ENCODE results near the gene CTR9. TPM values are rescaled to one million over a fixed set of nuclear protein-coding genes. Genes with fewer than 3 reads are reported as not detected.

CTR9 gene
- total RNA-seq, 1 experiment from 2014 or later: 32.7 TPM

DNA sequence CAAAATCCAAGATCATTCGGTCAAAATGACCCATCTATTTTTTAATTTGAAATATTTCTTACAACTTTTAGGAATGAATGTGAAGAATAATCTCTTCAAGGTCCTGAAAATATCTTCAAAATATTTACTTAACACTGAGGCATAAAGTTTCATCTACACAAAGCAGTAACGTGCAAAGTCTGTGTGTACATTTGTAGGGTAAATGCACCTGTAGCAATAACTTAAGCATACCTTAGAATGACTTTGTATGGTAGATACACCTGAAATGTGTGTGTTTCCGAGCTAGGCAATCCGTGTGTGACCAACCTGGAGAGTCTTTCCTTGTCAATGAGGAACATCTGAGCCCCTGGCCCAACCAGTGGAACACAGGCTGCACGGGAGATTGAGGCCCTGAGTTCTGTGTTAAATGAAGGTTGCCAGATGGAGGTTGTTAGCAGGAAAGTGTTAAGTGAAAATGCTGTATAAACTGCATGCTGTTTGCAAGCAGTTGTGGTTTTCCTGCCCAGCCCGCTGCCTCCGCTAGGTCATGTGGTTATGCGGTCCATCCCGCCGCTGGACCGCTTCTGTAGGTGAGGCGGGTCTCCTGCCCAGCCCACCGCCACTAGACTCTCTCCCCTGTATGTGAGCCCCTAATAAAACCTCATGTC, 7.6 kb upstream of the CTR9 start:
- ATAC-seq (no peak), DNase-seq (ENCODE audit: low spot score) (no peak)
- ChIA-PET POLR2A (no interaction called here), CTCF (no interaction called here)
- no peaks in the 10 kb centered on the region for H3K4me1 Mint-ChIP-seq
- H3K36me3 Mint-ChIP-seq: no peaks in the 10 kb centered on the region
- H3K27me3 Mint-ChIP-seq (ENCODE audit: low read depth): no peaks in the 10 kb centered on the region; the same call in 1 of the 2 replicates
- no peak for TF ChIP-seq ZBTB21 (CRISPR knock-in tag; IDR thresholded peaks at IDR 0.05; ENCODE audit: borderline replicate concordance)
- H3K9me3 Mint-ChIP-seq: no peaks in the 10 kb centered on the region
- H3K4me3 Mint-ChIP-seq: no peak overlapping the region
- no peak overlapping the region for H3K27ac Mint-ChIP-seq

DNA sequence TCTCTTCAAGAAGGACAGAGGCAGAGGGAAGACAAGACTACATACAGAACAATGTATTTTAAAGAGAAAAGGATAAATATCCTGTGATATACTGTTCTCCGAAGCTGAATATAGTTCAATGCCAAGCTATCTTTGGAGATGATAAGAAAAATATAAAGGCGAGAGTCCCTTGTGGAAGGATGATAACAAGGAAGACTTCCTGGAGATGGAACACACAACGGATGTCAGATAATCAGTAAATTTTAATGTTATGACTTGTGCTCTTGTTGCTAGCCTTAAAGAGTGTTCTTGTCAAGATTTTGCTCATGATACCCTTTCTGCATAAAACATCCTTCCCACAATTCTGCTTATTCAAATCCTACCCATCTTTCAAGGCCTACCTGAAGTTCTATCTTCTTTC, 6.8 kb upstream of the CTR9 start:
- CTCF ChIA-PET: no interaction called here
- Mint-ChIP-seq H3K4me1 (no peaks in the 10 kb centered on the region), H3K4me3 (no peak overlapping the region), H3K36me3 (no peaks in the 10 kb centered on the region), H3K27me3 (ENCODE audit: low read depth) (no peaks in the 10 kb centered on the region; the same call in 1 of the 2 replicates), H3K27ac (no peak overlapping the region), H3K9me3 (no peaks in the 10 kb centered on the region)
- no peak for DNase-seq (ENCODE audit: low spot score)
- no peak for TF ChIP-seq SOX15 (CRISPR knock-in tag; IDR thresholded peaks at IDR 0.05)
- ATAC-seq: no peak
- POLR2A ChIA-PET: no interaction called here

DNA sequence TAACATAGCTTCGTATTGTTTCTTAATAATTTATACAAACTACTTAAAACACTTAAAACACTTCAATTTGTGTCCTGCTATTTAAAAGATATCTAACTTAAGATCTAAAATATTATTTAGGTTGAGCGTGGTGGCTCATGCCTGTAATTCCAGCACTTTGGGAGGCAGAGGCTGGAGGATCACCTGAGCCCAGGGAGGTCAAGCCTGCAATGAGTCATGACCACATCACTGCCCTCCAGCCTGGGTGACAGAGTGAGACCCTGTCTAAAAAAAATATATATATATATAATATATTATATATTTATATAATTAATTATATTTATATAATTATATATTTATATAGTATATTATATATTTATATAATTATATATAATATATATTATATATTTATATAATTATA, 4.2 kb upstream of the CTR9 start:
- TF ChIP-seq, protein P1, sequence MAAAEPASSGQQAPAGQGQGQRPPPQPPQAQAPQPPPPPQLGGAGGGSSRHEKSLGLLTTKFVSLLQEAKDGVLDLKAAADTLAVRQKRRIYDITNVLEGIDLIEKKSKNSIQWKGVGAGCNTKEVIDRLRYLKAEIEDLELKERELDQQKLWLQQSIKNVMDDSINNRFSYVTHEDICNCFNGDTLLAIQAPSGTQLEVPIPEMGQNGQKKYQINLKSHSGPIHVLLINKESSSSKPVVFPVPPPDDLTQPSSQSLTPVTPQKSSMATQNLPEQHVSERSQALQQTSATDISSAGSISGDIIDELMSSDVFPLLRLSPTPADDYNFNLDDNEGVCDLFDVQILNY (CRISPR knock-in tag; IDR thresholded peaks at IDR 0.05): no peak
- no peak for TF ChIP-seq SMAD3 (CRISPR knock-in tag; IDR thresholded peaks at IDR 0.05; ENCODE audit: borderline replicate concordance)
- TF ChIP-seq FOXK1 (CRISPR knock-in tag; IDR thresholded peaks at IDR 0.05): no peak
- 0 out of 2 replicates have a peak, but pooled peaks have one; percentile 9 for TF ChIP-seq HMGA2 (CRISPR knock-in tag; IDR thresholded peaks at IDR 0.05)
- no peak for TF ChIP-seq SP1 (CRISPR knock-in tag; conservative IDR thresholded peaks at IDR 0.05)
- TF ChIP-seq, protein P2, sequence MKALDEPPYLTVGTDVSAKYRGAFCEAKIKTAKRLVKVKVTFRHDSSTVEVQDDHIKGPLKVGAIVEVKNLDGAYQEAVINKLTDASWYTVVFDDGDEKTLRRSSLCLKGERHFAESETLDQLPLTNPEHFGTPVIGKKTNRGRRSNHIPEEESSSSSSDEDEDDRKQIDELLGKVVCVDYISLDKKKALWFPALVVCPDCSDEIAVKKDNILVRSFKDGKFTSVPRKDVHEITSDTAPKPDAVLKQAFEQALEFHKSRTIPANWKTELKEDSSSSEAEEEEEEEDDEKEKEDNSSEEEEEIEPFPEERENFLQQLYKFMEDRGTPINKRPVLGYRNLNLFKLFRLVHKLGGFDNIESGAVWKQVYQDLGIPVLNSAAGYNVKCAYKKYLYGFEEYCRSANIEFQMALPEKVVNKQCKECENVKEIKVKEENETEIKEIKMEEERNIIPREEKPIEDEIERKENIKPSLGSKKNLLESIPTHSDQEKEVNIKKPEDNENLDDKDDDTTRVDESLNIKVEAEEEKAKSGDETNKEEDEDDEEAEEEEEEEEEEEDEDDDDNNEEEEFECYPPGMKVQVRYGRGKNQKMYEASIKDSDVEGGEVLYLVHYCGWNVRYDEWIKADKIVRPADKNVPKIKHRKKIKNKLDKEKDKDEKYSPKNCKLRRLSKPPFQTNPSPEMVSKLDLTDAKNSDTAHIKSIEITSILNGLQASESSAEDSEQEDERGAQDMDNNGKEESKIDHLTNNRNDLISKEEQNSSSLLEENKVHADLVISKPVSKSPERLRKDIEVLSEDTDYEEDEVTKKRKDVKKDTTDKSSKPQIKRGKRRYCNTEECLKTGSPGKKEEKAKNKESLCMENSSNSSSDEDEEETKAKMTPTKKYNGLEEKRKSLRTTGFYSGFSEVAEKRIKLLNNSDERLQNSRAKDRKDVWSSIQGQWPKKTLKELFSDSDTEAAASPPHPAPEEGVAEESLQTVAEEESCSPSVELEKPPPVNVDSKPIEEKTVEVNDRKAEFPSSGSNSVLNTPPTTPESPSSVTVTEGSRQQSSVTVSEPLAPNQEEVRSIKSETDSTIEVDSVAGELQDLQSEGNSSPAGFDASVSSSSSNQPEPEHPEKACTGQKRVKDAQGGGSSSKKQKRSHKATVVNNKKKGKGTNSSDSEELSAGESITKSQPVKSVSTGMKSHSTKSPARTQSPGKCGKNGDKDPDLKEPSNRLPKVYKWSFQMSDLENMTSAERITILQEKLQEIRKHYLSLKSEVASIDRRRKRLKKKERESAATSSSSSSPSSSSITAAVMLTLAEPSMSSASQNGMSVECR (CRISPR knock-in tag; IDR thresholded peaks at IDR 0.05; ENCODE audit: borderline replicate concordance): no peak
- TF ChIP-seq, protein P3, sequence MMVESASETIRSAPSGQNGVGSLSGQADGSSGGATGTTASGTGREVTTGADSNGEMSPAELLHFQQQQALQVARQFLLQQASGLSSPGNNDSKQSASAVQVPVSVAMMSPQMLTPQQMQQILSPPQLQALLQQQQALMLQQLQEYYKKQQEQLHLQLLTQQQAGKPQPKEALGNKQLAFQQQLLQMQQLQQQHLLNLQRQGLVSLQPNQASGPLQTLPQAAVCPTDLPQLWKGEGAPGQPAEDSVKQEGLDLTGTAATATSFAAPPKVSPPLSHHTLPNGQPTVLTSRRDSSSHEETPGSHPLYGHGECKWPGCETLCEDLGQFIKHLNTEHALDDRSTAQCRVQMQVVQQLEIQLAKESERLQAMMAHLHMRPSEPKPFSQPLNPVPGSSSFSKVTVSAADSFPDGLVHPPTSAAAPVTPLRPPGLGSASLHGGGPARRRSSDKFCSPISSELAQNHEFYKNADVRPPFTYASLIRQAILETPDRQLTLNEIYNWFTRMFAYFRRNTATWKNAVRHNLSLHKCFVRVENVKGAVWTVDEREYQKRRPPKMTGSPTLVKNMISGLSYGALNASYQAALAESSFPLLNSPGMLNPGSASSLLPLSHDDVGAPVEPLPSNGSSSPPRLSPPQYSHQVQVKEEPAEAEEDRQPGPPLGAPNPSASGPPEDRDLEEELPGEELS (CRISPR knock-in tag; IDR thresholded peaks at IDR 0.05): no peak
- no peaks in the 10 kb centered on the region; the same call in 1 of the 2 replicates for H3K27me3 Mint-ChIP-seq (ENCODE audit: low read depth)
- H3K4me3 Mint-ChIP-seq: no peak overlapping the region
- no peak for ATAC-seq
- POLR2A ChIA-PET: no interaction called here
- no peaks in the 10 kb centered on the region for H3K9me3 Mint-ChIP-seq
- CTCF ChIA-PET: no interaction called here
- no peaks in the 10 kb centered on the region for H3K4me1 Mint-ChIP-seq
- no peak overlapping the region for H3K27ac Mint-ChIP-seq
- H3K36me3 Mint-ChIP-seq: no peaks in the 10 kb centered on the region
- no peak for DNase-seq (ENCODE audit: low spot score)

DNA sequence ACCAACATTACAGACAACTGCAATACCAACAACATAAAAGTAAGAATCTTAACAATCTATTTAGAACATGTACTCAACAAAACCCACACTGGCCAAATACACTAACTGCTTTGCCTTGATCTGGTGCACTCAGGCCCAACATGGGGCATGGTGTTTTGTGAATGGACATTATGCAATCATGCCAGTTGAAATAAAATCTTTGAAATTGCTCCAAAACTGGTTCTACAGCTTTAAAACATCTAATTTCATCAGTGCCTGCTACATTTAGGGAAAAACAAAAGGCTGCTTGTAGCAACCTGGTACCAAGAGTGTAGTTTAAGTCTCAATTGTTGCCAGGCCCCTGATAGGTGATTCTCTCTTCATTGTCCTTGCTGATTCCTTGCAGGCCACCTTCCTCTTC, 3.3 kb upstream of the CTR9 start:
- POLR2A ChIA-PET: no interaction called here
- H3K9me3 Mint-ChIP-seq: no peaks in the 10 kb centered on the region
- H3K4me3 Mint-ChIP-seq: no peak overlapping the region
- DNase-seq (ENCODE audit: low spot score) (no peak), ATAC-seq (no peak)
- H3K27me3 Mint-ChIP-seq (ENCODE audit: low read depth): no peaks in the 10 kb centered on the region
- H3K4me1 Mint-ChIP-seq: peaks cover 4% of the 10 kb centered on the region
- H3K27ac Mint-ChIP-seq: no peak overlapping the region
- no peaks in the 10 kb centered on the region for H3K36me3 Mint-ChIP-seq
- CTCF ChIA-PET: no interaction called here
- TF ChIP-seq ZNF671 (CRISPR knock-in tag; IDR thresholded peaks at IDR 0.05) (no peak), RELA (CRISPR knock-in tag; IDR thresholded peaks at IDR 0.05; ENCODE audit: borderline replicate concordance) (no peak)
- TF ChIP-seq, protein P4, sequence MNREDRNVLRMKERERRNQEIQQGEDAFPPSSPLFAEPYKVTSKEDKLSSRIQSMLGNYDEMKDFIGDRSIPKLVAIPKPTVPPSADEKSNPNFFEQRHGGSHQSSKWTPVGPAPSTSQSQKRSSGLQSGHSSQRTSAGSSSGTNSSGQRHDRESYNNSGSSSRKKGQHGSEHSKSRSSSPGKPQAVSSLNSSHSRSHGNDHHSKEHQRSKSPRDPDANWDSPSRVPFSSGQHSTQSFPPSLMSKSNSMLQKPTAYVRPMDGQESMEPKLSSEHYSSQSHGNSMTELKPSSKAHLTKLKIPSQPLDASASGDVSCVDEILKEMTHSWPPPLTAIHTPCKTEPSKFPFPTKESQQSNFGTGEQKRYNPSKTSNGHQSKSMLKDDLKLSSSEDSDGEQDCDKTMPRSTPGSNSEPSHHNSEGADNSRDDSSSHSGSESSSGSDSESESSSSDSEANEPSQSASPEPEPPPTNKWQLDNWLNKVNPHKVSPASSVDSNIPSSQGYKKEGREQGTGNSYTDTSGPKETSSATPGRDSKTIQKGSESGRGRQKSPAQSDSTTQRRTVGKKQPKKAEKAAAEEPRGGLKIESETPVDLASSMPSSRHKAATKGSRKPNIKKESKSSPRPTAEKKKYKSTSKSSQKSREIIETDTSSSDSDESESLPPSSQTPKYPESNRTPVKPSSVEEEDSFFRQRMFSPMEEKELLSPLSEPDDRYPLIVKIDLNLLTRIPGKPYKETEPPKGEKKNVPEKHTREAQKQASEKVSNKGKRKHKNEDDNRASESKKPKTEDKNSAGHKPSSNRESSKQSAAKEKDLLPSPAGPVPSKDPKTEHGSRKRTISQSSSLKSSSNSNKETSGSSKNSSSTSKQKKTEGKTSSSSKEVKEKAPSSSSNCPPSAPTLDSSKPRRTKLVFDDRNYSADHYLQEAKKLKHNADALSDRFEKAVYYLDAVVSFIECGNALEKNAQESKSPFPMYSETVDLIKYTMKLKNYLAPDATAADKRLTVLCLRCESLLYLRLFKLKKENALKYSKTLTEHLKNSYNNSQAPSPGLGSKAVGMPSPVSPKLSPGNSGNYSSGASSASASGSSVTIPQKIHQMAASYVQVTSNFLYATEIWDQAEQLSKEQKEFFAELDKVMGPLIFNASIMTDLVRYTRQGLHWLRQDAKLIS (CRISPR knock-in tag; IDR thresholded peaks at IDR 0.05; ENCODE audit: borderline replicate concordance): no peak
- TF ChIP-seq, protein P5, sequence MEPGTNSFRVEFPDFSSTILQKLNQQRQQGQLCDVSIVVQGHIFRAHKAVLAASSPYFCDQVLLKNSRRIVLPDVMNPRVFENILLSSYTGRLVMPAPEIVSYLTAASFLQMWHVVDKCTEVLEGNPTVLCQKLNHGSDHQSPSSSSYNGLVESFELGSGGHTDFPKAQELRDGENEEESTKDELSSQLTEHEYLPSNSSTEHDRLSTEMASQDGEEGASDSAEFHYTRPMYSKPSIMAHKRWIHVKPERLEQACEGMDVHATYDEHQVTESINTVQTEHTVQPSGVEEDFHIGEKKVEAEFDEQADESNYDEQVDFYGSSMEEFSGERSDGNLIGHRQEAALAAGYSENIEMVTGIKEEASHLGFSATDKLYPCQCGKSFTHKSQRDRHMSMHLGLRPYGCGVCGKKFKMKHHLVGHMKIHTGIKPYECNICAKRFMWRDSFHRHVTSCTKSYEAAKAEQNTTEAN (CRISPR knock-in tag; IDR thresholded peaks at IDR 0.05): no peak
- TF ChIP-seq, protein P6, sequence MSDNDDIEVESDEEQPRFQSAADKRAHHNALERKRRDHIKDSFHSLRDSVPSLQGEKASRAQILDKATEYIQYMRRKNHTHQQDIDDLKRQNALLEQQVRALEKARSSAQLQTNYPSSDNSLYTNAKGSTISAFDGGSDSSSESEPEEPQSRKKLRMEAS (CRISPR knock-in tag; IDR thresholded peaks at IDR 0.05): no peak
